IMR-90 (cell line): ENCODE results near the gene UNC50. TPM values are rescaled to one million over a fixed set of nuclear protein-coding genes. Genes with fewer than 3 reads are reported as not detected.

Experiments used
- ATAC-seq: fragments of 200-7000 bp; cut with Tn5 transposase; 2 replicates; pipeline ENCODE4 v1.9.1; 2020; ENCODE audit warnings: low read depth, mild to moderate bottlenecking, moderate library complexity
- BruUV-seq: library from RNA; stranded (reverse); fragments of 400-500 nt; replicated peaks from 2 replicates; lab custom pipeline; 2021; lab: Mats Ljungman, UMichigan
- CTCF ChIA-PET: fragments of 300-600 bp; formaldehyde crosslinking; extraction: SDS; loops from one replicate; lab custom pipeline; 2021; ENCODE audit warnings: antibody characterized with exemption; lab: Yijun Ruan, JAX
- POLR2A ChIA-PET: fragments of 300-600 bp; sonication (Branson Sonifier 250); formaldehyde crosslinking; loops from one replicate; lab custom pipeline; 2022; ENCODE audit warnings: antibody characterized with exemption; ENCODE audit not compliant: unreplicated experiment; lab: Charles Lee
- DNase-seq: peaks from one replicate; pipeline ENCODE4 v3.0.0; 2013
- H2AFZ ChIP-seq: replicated peaks from 2 replicates; pipeline ENCODE3; 2013; ENCODE audit warnings: low read length, mild to moderate bottlenecking; ENCODE audit not compliant: poor library complexity
- H2AK5ac ChIP-seq: 2 replicates; pipeline ENCODE4 v1.6.1; 2013; ENCODE audit warnings: low read depth, low read length, inconsistent platforms
- H2AK9ac ChIP-seq: replicated peaks from 2 replicates; pipeline ENCODE3; 2013; ENCODE audit warnings: mild to moderate bottlenecking, low read depth, low read length, moderate library complexity; ENCODE audit not compliant: poor library complexity
- H2BK120ac ChIP-seq: 2 replicates; pipeline ENCODE4 v1.6.1; 2013; ENCODE audit warnings: low read depth, low read length, inconsistent platforms
- H2BK15ac ChIP-seq: 3 replicates; pipeline ENCODE4 v1.6.1; 2013; ENCODE audit warnings: low read depth, low read length, inconsistent platforms
- H2BK20ac ChIP-seq: 2 replicates; pipeline ENCODE4 v1.6.1; 2013; ENCODE audit warnings: low read depth, mild to moderate bottlenecking, inconsistent platforms, low read length, moderate library complexity
- H2BK5ac ChIP-seq: 2 replicates; pipeline ENCODE4 v1.6.1; 2013; ENCODE audit warnings: mild to moderate bottlenecking, low read depth, low read length, inconsistent platforms; ENCODE audit not compliant: poor library complexity, severe bottlenecking
- H3K14ac ChIP-seq: replicated peaks from 2 replicates; pipeline ENCODE4 v1.6.1; 2013; ENCODE audit warnings: low read depth, low read length, inconsistent platforms
- H3K18ac ChIP-seq: 2 replicates; pipeline ENCODE4 v1.6.1; 2013; ENCODE audit warnings: low read depth, low read length, control low read depth
- H3K23ac ChIP-seq: 2 replicates; pipeline ENCODE4 v1.6.1; 2013; ENCODE audit warnings: low read depth, low read length, inconsistent platforms
- H3K27ac ChIP-seq: 2 replicates; pipeline ENCODE4 v1.5.1; 2013; ENCODE audit warnings: mild to moderate bottlenecking, control low read depth, low read length; ENCODE audit not compliant: insufficient read depth
- H3K27me3 ChIP-seq: 2 replicates; pipeline ENCODE4 v1.6.1; 2013; ENCODE audit warnings: low read length; ENCODE audit not compliant: control insufficient read depth, insufficient read depth
- H3K36me3 ChIP-seq: 2 replicates; pipeline ENCODE4 v1.6.1; 2013; ENCODE audit warnings: low read length, mixed read lengths; ENCODE audit not compliant: control insufficient read depth, insufficient read depth
- H3K4ac ChIP-seq: 2 replicates; pipeline ENCODE4 v1.6.1; 2013; ENCODE audit warnings: low read depth, low read length, inconsistent platforms
- H3K4me1 ChIP-seq: 2 replicates; pipeline ENCODE4 v1.6.1; 2013; ENCODE audit warnings: low read length, mixed read lengths; ENCODE audit not compliant: control insufficient read depth, insufficient read depth
- H3K4me2 ChIP-seq: 2 replicates; pipeline ENCODE4 v1.6.1; 2013; ENCODE audit warnings: low read depth, mild to moderate bottlenecking, control low read depth, low read length, moderate library complexity
- H3K4me3 ChIP-seq: 2 replicates; pipeline ENCODE4 v1.5.1; 2013; ENCODE audit warnings: low read depth, mild to moderate bottlenecking, control low read depth, low read length, moderate library complexity; ENCODE audit not compliant: insufficient read depth
- H3K56ac ChIP-seq: 2 replicates; pipeline ENCODE4 v1.6.1; 2013; ENCODE audit warnings: low read length, inconsistent platforms; ENCODE audit not compliant: insufficient read depth; ENCODE audit errors: extremely low read depth
- H3K79me1 ChIP-seq, 2 experiments: 2 replicates each; pipeline ENCODE4 v1.6.1; 2013; ENCODE audit warnings: low read length in 2 of 2, inconsistent platforms in 1 of 2, low read depth in 1 of 2
- H3K9ac ChIP-seq: 2 replicates; pipeline ENCODE4 v1.6.1; 2013; ENCODE audit warnings: low read depth, low read length, control low read depth
- H3K9me1 ChIP-seq: 2 replicates; pipeline ENCODE4 v1.6.1; 2013; ENCODE audit warnings: low read length, inconsistent platforms; ENCODE audit not compliant: insufficient read depth
- H3K9me3 ChIP-seq: 2 replicates; pipeline ENCODE4 v1.6.1; 2013; ENCODE audit warnings: low read length; ENCODE audit not compliant: control insufficient read depth, insufficient read depth
- H4K20me1 ChIP-seq: 2 replicates; pipeline ENCODE4 v1.6.1; 2013; ENCODE audit warnings: low read length, inconsistent platforms; ENCODE audit not compliant: insufficient read depth
- H4K5ac ChIP-seq: 2 replicates; pipeline ENCODE4 v1.6.1; 2013; ENCODE audit warnings: mild to moderate bottlenecking, low read depth, low read length, control low read depth
- H4K8ac ChIP-seq, 2 experiments: 2 replicates each; pipeline ENCODE4 v1.6.1; 2013; ENCODE audit warnings: low read depth in 2 of 2, low read length in 2 of 2, control low read depth in 1 of 2, inconsistent platforms in 1 of 2
- H4K91ac ChIP-seq: 2 replicates; pipeline ENCODE4 v1.6.1; 2013; ENCODE audit warnings: low read depth, low read length, inconsistent platforms; ENCODE audit not compliant: insufficient read depth
- BHLHE40 ChIP-seq: fragments of 150-350 bp; IDR thresholded peaks from 2 replicates; pipeline ENCODE4 v1.6.1; 2016; ENCODE audit warnings: mild to moderate bottlenecking, low read depth, low read length
- CEBPB ChIP-seq: IDR thresholded peaks from 2 replicates; pipeline ENCODE4 v1.6.1; 2012; ENCODE audit warnings: low read depth, low read length, improper control_type of control experiment
- CHD1 ChIP-seq: IDR thresholded peaks from 2 replicates; pipeline ENCODE4 v1.6.1; 2012; ENCODE audit warnings: low read depth, low read length, improper control_type of control experiment
- FOS ChIP-seq: fragments of 150-350 bp; IDR thresholded peaks from 2 replicates; pipeline ENCODE4 v1.6.1; 2016; ENCODE audit warnings: low read depth, low read length
- MAFK ChIP-seq: IDR thresholded peaks from 2 replicates; pipeline ENCODE4 v1.6.1; 2012; ENCODE audit warnings: low read depth, low read length, improper control_type of control experiment
- MAZ ChIP-seq: IDR thresholded peaks from 2 replicates; pipeline ENCODE4 v1.6.1; 2012; ENCODE audit warnings: low read depth, mild to moderate bottlenecking, low read length, improper control_type of control experiment, moderate library complexity, borderline replicate concordance
- MXI1 ChIP-seq: IDR thresholded peaks from 2 replicates; pipeline ENCODE4 v1.6.1; 2012; ENCODE audit warnings: low read depth, mild to moderate bottlenecking, low read length, moderate library complexity, borderline replicate concordance
- NFE2L2 ChIP-seq: fragments of 150-350 bp; IDR thresholded peaks from 2 replicates; pipeline ENCODE4 v1.6.1; 2016; ENCODE audit warnings: low read depth, mild to moderate bottlenecking, low read length
- POLR2A ChIP-seq: IDR thresholded peaks from 2 replicates; pipeline ENCODE4 v1.6.1; 2012; ENCODE audit warnings: mild to moderate bottlenecking, low read depth, low read length
- RAD21 ChIP-seq: IDR thresholded peaks from 2 replicates; pipeline ENCODE4 v1.6.1; 2012; ENCODE audit warnings: low read length, improper control_type of control experiment
- RCOR1 ChIP-seq: IDR thresholded peaks from 2 replicates; pipeline ENCODE4 v1.6.1; 2012; ENCODE audit warnings: mild to moderate bottlenecking, low read length, improper control_type of control experiment; ENCODE audit not compliant: insufficient replicate concordance
- RFX5 ChIP-seq: IDR thresholded peaks from 2 replicates; pipeline ENCODE4 v1.8.0; 2012; ENCODE audit warnings: low read depth, mild to moderate bottlenecking, low read length, moderate library complexity
- SMC3 ChIP-seq: fragments of 150-350 bp; IDR thresholded peaks from 2 replicates; pipeline ENCODE4 v1.6.1; 2016; ENCODE audit warnings: low read depth, mild to moderate bottlenecking, antibody characterized with exemption, low read length, moderate library complexity
- WGBS, 2 experiments: methylation state at CpG; one replicate each; pipeline versions ENCODE4 v1.1.5 to v1.1.7; 2013; ENCODE audit warnings: missing lambda C conversion rate in 2 of 2; ENCODE audit not compliant: insufficient read length in 1 of 2; ENCODE audit errors: extremely low coverage in 2 of 2; 5-methylcytosine and 5-hydroxymethylcytosine counted together
- dilution Hi-C: fragments of 300-500 bp; cut with HindIII; formaldehyde crosslinking; loops from one replicate; pipeline ENCODE4 v1.14.3; 2018; ENCODE audit warnings: low sequenced_read_pairs; ENCODE audit not compliant: unreplicated experiment
- in situ Hi-C: fragments of 300-500 bp; cut with MboI; formaldehyde crosslinking; loops from 3 replicates; pipeline ENCODE4 v1.14.3; 2019; ENCODE audit warnings: low sequenced_read_pairs, inconsistent platforms, mixed read lengths
- intact Hi-C: fragments of 100-400 bp; cut with micrococcal nuclease; formaldehyde crosslinking; loops from 2 replicates; pipeline ENCODE4 v1.10.0; 2022
- polyA plus RNA-seq, 3 experiments: library from polyadenylated mRNA; depleted of rRNA; stranded (reverse); fragments of >200 nt; gene quantifications; 2 replicates each; pipeline ENCODE4 v1.2.3, GENCODE V29; 2012; ENCODE audit warnings: low replicate concordance in 1 of 3
- total RNA-seq: library from RNA; depleted of rRNA; stranded (reverse); fragments of >200 nt; gene quantifications from 2 replicates; pipeline ENCODE4 v1.2.3, GENCODE V29; 2012
- TF ChIP-seq, protein P1 (sequence below): conservative IDR thresholded peaks from 2 replicates; pipeline ENCODE4 v1.5.1; 2012; ENCODE audit warnings: mild to moderate bottlenecking, low read depth, low read length, improper control_type of control experiment
- TF ChIP-seq, protein P2 (sequence below): fragments of 150-350 bp; IDR thresholded peaks from 2 replicates; pipeline ENCODE4 v1.6.1; 2016; ENCODE audit warnings: low read depth, mild to moderate bottlenecking, low read length, moderate library complexity, borderline replicate concordance

The UNC50 gene
- total and polyA plus RNA-seq, 2 of the 4 experiments (the other 2 are of a cell fraction) = 18.3 to 34.1 TPM

DNA sequence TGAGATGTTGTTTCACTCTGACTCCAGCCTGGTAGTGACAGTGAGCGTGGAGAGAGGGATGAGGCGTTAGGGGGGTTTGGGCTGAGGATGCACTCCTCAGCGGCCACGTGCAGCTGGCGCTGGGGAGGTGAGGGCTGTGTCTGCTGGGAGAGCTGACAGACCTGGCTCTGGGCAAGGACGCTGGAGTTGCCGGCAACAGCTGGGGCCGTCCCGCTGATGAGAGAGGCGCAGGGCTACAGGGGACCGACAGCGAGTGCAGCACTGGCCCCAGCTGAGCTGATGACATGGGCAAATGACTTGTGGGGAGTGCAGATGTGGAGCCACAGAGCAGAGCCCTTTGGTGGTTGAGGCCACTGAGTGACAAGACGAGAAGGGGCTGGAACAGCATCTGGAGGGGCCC is 38.5 kb upstream of the UNC50 start:
- H3K4me3 ChIP-seq = no peak overlapping the region
- H2BK20ac ChIP-seq = no peak overlapping the region
- in situ Hi-C loops (no loop called here), dilution Hi-C loops (no loop called here), intact Hi-C loops (no loop called here)
- H2AFZ ChIP-seq = no peak overlapping the region
- ChIA-PET CTCF (no interaction called here), POLR2A (no interaction called here)
- no peak overlapping the region for H2BK120ac ChIP-seq
- H3K9me3 ChIP-seq = no peaks in the 10 kb centered on the region
- H3K27ac ChIP-seq = no peak overlapping the region
- 0 out of 2 replicates have a peak, but pooled peaks cover 3% of the 10 kb centered on the region for H3K4me1 ChIP-seq
- ATAC-seq = no peak
- no peak overlapping the region for H2AK5ac ChIP-seq
- H3K79me1 ChIP-seq = no peaks in the 10 kb centered on the region; a peak in 1 of 4 replicates
- no peak overlapping the region for H3K56ac ChIP-seq
- no peak overlapping the region for H4K5ac ChIP-seq
- 87% methylated on average over 9 of the region's 13 CpGs; no CpG with 5 or more reads in 1 of the 2 experiments for WGBS, 2 experiments
- H3K27me3 ChIP-seq = no peaks in the 10 kb centered on the region
- H3K23ac ChIP-seq = no peak overlapping the region
- H4K91ac ChIP-seq = no peak overlapping the region
- TF ChIP-seq, protein P1, sequence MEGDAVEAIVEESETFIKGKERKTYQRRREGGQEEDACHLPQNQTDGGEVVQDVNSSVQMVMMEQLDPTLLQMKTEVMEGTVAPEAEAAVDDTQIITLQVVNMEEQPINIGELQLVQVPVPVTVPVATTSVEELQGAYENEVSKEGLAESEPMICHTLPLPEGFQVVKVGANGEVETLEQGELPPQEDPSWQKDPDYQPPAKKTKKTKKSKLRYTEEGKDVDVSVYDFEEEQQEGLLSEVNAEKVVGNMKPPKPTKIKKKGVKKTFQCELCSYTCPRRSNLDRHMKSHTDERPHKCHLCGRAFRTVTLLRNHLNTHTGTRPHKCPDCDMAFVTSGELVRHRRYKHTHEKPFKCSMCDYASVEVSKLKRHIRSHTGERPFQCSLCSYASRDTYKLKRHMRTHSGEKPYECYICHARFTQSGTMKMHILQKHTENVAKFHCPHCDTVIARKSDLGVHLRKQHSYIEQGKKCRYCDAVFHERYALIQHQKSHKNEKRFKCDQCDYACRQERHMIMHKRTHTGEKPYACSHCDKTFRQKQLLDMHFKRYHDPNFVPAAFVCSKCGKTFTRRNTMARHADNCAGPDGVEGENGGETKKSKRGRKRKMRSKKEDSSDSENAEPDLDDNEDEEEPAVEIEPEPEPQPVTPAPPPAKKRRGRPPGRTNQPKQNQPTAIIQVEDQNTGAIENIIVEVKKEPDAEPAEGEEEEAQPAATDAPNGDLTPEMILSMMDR = no peak
- TF ChIP-seq NFE2L2 (no peak), MXI1 (no peak), SMC3 (no peak), POLR2A (no peak), CHD1 (no peak), RFX5 (no peak), MAZ (no peak), MAFK (no peak), CEBPB (no peak), BHLHE40 (no peak), RAD21 (no peak), RCOR1 (no peak), FOS (no peak)
- TF ChIP-seq, protein P2, sequence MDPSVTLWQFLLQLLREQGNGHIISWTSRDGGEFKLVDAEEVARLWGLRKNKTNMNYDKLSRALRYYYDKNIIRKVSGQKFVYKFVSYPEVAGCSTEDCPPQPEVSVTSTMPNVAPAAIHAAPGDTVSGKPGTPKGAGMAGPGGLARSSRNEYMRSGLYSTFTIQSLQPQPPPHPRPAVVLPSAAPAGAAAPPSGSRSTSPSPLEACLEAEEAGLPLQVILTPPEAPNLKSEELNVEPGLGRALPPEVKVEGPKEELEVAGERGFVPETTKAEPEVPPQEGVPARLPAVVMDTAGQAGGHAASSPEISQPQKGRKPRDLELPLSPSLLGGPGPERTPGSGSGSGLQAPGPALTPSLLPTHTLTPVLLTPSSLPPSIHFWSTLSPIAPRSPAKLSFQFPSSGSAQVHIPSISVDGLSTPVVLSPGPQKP = no peak
- H4K20me1 ChIP-seq = peaks cover 4% of the 10 kb centered on the region; the same call in 1 of the 2 replicates
- no peak overlapping the region for H3K14ac ChIP-seq
- H4K8ac ChIP-seq = no peak overlapping the region
- no peak overlapping the region for H3K9ac ChIP-seq
- DNase-seq = no peak
- no peak overlapping the region for H3K18ac ChIP-seq
- H2AK9ac ChIP-seq = peak overlapping the region; percentile 61
- H3K36me3 ChIP-seq = peaks cover 38% of the 10 kb centered on the region
- BruUV-seq = no TSS peak
- H3K4me2 ChIP-seq = no peak overlapping the region
- no peak overlapping the region for H2BK5ac ChIP-seq
- peaks cover 14% of the 10 kb centered on the region for H3K9me1 ChIP-seq
- no peak overlapping the region for H3K4ac ChIP-seq
- H2BK15ac ChIP-seq = no peak overlapping the region
